PC-9 (cell line): ENCODE data around the gene WDR11. TPM values are rescaled to one million over a fixed set of nuclear protein-coding genes. Genes with fewer than 3 reads are reported as not detected.

Experiments used
- BruUV-seq: library from RNA; stranded (reverse); fragments of 400-500 nt; replicated peaks from 2 replicates; lab custom pipeline; 2021; lab: Mats Ljungman, UMichigan
- CTCF ChIA-PET: fragments of 300-600 bp; sonication (Branson Sonifier 250); formaldehyde crosslinking; loops from one replicate; lab custom pipeline; 2022; ENCODE audit warnings: antibody characterized with exemption; lab: Charles Lee
- POLR2A ChIA-PET: fragments of 300-600 bp; sonication (Branson Sonifier 250); formaldehyde crosslinking; loops from one replicate; lab custom pipeline; 2022; ENCODE audit warnings: antibody characterized with exemption; ENCODE audit not compliant: unreplicated experiment; lab: Charles Lee
- DNase-seq, 2 experiments: peaks; one replicate each; pipeline versions ENCODE4 v3.0.0 to v3.0.0-alpha.2; 2015 to 2022; ENCODE audit warnings: mixed read lengths in 1 of 2
- H2AFZ ChIP-seq: fragments of 200-600 bp; sonication (generic); 2 replicates; pipeline ENCODE4 v1.8.1; 2017; ENCODE audit warnings: antibody characterized with exemption
- H3F3A ChIP-seq: fragments of 200-600 bp; sonication (generic); 2 replicates; pipeline ENCODE4 v1.8.1; 2017; ENCODE audit warnings: antibody characterized with exemption, mild to moderate bottlenecking, low read depth; ENCODE audit not compliant: insufficient read depth
- H3K27ac ChIP-seq: fragments of 200-600 bp; sonication (generic); 2 replicates; pipeline ENCODE4 v1.6.1; 2016; ENCODE audit warnings: mixed run types
- H3K27me3 ChIP-seq: fragments of 200-600 bp; sonication (generic); 2 replicates; pipeline ENCODE4 v1.6.1; 2016; ENCODE audit warnings: low read depth, mixed run types; ENCODE audit not compliant: insufficient read depth
- H3K36me3 ChIP-seq: fragments of 200-600 bp; sonication (generic); 2 replicates; pipeline ENCODE4 v1.6.1; 2016; ENCODE audit warnings: low read depth, mixed run types
- H3K4me1 ChIP-seq: fragments of 200-600 bp; sonication (generic); replicated peaks from 2 replicates; pipeline ENCODE4 v1.6.1; 2016; ENCODE audit warnings: mixed run types; ENCODE audit not compliant: insufficient read depth
- H3K4me2 ChIP-seq: fragments of 200-600 bp; sonication (generic); 2 replicates; pipeline ENCODE4 v1.6.1; 2017; ENCODE audit warnings: mixed run types
- H3K4me3 ChIP-seq: fragments of 200-600 bp; sonication (generic); 2 replicates; pipeline ENCODE4 v1.6.1; 2016; ENCODE audit warnings: mixed run types
- H3K79me2 ChIP-seq: fragments of 200-600 bp; sonication (generic); 2 replicates; pipeline ENCODE4 v1.6.1; 2017; ENCODE audit warnings: low read depth, mixed run types
- H3K9me2 ChIP-seq: fragments of 200-600 bp; sonication (generic); 2 replicates; pipeline ENCODE4 v1.8.1; 2017; ENCODE audit warnings: mild to moderate bottlenecking; ENCODE audit not compliant: insufficient read depth
- H3K9me3 ChIP-seq: fragments of 200-600 bp; sonication (generic); 2 replicates; pipeline ENCODE4 v1.8.1; 2016; ENCODE audit warnings: low read depth; ENCODE audit not compliant: insufficient read depth
- H4K20me1 ChIP-seq: fragments of 200-600 bp; sonication (generic); 2 replicates; pipeline ENCODE4 v1.8.1; 2017; ENCODE audit not compliant: insufficient read depth
- EZH2 ChIP-seq: fragments of 200-600 bp; sonication (generic); IDR thresholded peaks from 2 replicates; pipeline ENCODE4 v1.8.0; 2017; ENCODE audit warnings: antibody characterized with exemption, low read depth
- intact Hi-C: fragments of 100-400 bp; cut with micrococcal nuclease; formaldehyde crosslinking; loops from one replicate; pipeline ENCODE4 v1.10.0; 2022; ENCODE audit not compliant: unreplicated experiment
- total RNA-seq: library from RNA; stranded (reverse); gene quantifications from 2 replicates; pipeline ENCODE4 v1.2.3, GENCODE V29; 2021
- TF ChIP-seq, protein P1 (sequence below): fragments of 200-600 bp; sonication (generic); conservative IDR thresholded peaks from 2 replicates; pipeline ENCODE4 v1.6.1; 2017; ENCODE audit warnings: mixed run types, antibody characterized with exemption, mild to moderate bottlenecking, moderate library complexity

WDR11 gene
- total RNA-seq, 1 experiment from 2014 or later: 27.4 TPM

DNA sequence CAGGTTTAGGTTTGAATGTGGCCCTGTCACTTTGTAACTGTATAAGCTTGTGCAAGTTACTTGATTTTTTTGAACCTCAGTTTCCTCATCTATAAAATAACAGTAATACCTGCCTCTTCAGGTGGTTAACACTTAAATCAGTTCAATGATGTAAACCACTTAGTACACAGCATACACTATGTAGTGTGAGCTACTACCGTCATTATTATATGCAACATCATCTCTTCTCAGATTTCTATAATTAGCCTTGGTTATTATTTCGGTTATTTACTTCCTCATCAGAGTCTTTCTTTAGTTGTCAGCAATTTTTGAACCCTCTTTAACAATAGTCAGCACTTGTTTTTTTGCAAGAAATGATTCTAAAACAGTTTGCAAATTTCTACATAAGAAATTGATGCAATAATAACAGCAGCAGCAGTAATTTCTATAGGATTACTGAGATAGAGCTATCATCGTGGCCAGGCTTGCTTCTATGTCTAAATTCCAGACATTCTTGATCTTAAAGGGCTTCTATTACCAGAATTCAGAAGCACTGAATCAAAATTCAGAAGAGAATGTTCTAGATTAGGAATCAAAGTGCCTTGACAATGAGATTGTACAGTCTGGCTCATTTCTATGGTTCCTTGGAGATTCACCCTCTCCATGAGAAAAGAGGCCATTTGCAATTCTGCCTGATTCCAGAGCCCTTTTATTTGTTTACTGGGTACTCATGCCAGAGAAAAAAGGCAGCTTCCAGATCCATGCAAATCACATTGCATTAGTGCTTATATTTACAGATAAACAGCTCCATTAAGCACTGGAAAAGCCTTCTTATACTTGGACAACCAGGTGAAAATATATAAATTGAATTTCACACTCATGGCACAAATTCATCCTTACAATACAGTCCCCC is 25.0 kb upstream of the WDR11 start:
- CTCF ChIA-PET: no interaction called here
- H3K9me2 ChIP-seq: no peaks in the 10 kb centered on the region
- no peak overlapping the region for H3K4me2 ChIP-seq
- POLR2A ChIA-PET: no interaction called here
- intact Hi-C loops: no loop called here
- no peaks in the 10 kb centered on the region for H3F3A ChIP-seq
- H3K27ac ChIP-seq: no peak overlapping the region
- H4K20me1 ChIP-seq: no peaks in the 10 kb centered on the region
- TF ChIP-seq EZH2: no peak
- TF ChIP-seq, protein P1, sequence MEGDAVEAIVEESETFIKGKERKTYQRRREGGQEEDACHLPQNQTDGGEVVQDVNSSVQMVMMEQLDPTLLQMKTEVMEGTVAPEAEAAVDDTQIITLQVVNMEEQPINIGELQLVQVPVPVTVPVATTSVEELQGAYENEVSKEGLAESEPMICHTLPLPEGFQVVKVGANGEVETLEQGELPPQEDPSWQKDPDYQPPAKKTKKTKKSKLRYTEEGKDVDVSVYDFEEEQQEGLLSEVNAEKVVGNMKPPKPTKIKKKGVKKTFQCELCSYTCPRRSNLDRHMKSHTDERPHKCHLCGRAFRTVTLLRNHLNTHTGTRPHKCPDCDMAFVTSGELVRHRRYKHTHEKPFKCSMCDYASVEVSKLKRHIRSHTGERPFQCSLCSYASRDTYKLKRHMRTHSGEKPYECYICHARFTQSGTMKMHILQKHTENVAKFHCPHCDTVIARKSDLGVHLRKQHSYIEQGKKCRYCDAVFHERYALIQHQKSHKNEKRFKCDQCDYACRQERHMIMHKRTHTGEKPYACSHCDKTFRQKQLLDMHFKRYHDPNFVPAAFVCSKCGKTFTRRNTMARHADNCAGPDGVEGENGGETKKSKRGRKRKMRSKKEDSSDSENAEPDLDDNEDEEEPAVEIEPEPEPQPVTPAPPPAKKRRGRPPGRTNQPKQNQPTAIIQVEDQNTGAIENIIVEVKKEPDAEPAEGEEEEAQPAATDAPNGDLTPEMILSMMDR: no peak
- H3K9me3 ChIP-seq: no peaks in the 10 kb centered on the region
- no peak for DNase-seq
- H3K4me1 ChIP-seq: no peaks in the 10 kb centered on the region
- BruUV-seq: no TSS peak
- H3K36me3 ChIP-seq: no peaks in the 10 kb centered on the region
- H3K79me2 ChIP-seq: no peaks in the 10 kb centered on the region
- peaks cover 73% of the 10 kb centered on the region for H3K27me3 ChIP-seq
- no peak overlapping the region for H2AFZ ChIP-seq
- H3K4me3 ChIP-seq: no peak overlapping the region

DNA sequence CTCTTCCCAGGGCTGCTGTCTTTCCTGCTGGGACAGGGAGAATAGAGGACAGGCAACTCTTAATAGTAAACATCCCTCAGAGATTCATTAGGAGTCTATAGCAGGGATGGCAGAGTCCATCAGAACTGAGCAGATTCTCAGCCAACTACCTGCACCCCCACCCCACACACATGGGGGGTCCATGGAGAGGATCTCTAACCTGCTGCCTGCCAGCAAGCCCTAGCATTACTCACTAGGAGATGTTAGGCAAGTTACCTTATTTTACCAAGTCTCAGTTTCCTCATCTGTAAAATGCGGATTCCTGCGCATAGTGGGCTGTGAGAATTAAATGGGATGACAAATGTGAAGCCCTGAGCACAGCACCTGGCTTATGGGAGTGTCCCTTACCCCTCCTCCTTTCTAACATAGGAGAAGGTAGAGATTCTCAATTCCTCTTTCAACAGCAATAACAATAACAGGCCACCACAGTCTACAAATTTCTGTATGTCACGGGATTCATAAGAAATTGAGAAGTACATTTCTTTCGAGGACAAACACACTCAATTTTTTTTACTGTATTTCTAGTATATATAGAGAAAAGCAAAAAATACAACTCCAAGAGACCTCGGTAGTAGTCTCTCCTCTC is 23.8 kb upstream of the WDR11 start:
- BruUV-seq: no TSS peak

DNA sequence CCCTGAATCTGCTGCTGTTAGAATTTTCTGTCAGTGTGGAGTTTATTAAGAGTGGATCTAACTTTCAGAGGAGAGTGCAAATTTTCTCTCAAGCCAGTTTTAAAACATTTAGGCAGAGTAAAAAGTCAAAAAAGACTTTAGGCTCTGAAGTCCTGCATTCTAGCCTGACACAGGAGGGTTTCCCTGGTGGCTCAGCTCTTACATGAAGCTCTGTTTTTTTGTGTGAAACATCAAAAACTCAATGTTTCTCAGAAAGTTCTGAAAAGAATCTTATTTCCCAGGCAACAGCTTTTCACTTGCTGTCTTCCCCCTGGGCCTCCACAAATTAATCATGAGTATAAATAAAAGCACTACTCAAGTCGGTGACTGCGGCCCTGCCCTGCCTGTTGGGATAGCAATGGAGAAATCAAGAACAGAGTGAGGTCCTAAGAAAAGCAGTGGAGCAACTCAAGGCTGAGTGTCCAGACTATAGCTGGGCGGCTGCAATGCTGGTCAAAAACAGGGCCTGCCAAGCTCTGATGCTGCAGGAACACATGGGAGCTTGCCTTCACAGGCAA is 22.3 kb upstream of the WDR11 start:
- POLR2A ChIA-PET: interaction anchor here (0.7 kb wide), 1 partner anchor 23 kb away, joined by 5 read pairs; no protein-coding TSS in a partner anchor
- CTCF ChIA-PET: no interaction called here
- H3K9me2 ChIP-seq: no peaks in the 10 kb centered on the region
- H3K36me3 ChIP-seq: no peaks in the 10 kb centered on the region
- BruUV-seq: no TSS peak
- TF ChIP-seq, protein P1: no peak
- no peak for TF ChIP-seq EZH2
- no peaks in the 10 kb centered on the region for H3F3A ChIP-seq
- H3K27ac ChIP-seq: no peak overlapping the region
- H3K9me3 ChIP-seq: no peaks in the 10 kb centered on the region
- H3K4me3 ChIP-seq: no peak overlapping the region
- H3K4me1 ChIP-seq: no peaks in the 10 kb centered on the region
- H3K4me2 ChIP-seq: no peak overlapping the region
- DNase-seq: no peak
- H4K20me1 ChIP-seq: no peaks in the 10 kb centered on the region
- intact Hi-C loops: no loop called here
- no peak overlapping the region for H2AFZ ChIP-seq
- H3K79me2 ChIP-seq: no peaks in the 10 kb centered on the region
- peaks cover 76% of the 10 kb centered on the region for H3K27me3 ChIP-seq

More for the DNA sequence above, 23.8 kb upstream of the WDR11 start:
- Histone ChIP-seq H3K4me2 (no peak overlapping the region), H3K4me3 (no peak overlapping the region), H3K9me2 (no peaks in the 10 kb centered on the region), H3K27me3 (peaks cover 75% of the 10 kb centered on the region), H3K79me2 (no peaks in the 10 kb centered on the region), H3K36me3 (no peaks in the 10 kb centered on the region), H3K27ac (no peak overlapping the region), H3F3A (no peaks in the 10 kb centered on the region), H4K20me1 (no peaks in the 10 kb centered on the region), H3K4me1 (no peaks in the 10 kb centered on the region), H2AFZ (no peak overlapping the region), H3K9me3 (no peaks in the 10 kb centered on the region)
- ChIA-PET CTCF (no interaction called here), POLR2A (no interaction called here)
- TF ChIP-seq, protein P1: no peak
- no peak for TF ChIP-seq EZH2
- intact Hi-C loops: no loop called here
- no peak for DNase-seq
